AG04449 (cell line): Measurements from ENCODE around the gene BAZ1B.

Experiments used
- CTCF ChIA-PET: fragments of 350-600 bp; formaldehyde crosslinking; extraction: SDS; loops from one replicate; lab custom pipeline; 2021; ENCODE audit warnings: antibody characterized with exemption; lab: Yijun Ruan, JAX
- POLR2A ChIA-PET: fragments of 400-600, 350-600 bp; formaldehyde crosslinking; extraction: SDS; loops from one replicate; lab custom pipeline; 2020; ENCODE audit warnings: antibody characterized with exemption, inconsistent platforms; lab: Yijun Ruan, JAX
- DNase-seq: peaks from one replicate; pipeline ENCODE4 v3.0.0-alpha.2; 2010; ENCODE audit warnings: low read depth, low spot score
- H3K4me3 ChIP-seq: 2 replicates; pipeline ENCODE4 v1.5.1; 2011; ENCODE audit warnings: low read depth, mild to moderate bottlenecking, control low read depth, low read length
- TF ChIP-seq, protein P1 (sequence below): IDR thresholded peaks from one replicate; pipeline ENCODE4 v1.5.1; 2011; ENCODE audit warnings: mild to moderate bottlenecking, moderate library complexity, low read length, control low read depth, inconsistent platforms; ENCODE audit not compliant: insufficient read depth; ENCODE audit errors: missing control alignments

Gene BAZ1B

DNA sequence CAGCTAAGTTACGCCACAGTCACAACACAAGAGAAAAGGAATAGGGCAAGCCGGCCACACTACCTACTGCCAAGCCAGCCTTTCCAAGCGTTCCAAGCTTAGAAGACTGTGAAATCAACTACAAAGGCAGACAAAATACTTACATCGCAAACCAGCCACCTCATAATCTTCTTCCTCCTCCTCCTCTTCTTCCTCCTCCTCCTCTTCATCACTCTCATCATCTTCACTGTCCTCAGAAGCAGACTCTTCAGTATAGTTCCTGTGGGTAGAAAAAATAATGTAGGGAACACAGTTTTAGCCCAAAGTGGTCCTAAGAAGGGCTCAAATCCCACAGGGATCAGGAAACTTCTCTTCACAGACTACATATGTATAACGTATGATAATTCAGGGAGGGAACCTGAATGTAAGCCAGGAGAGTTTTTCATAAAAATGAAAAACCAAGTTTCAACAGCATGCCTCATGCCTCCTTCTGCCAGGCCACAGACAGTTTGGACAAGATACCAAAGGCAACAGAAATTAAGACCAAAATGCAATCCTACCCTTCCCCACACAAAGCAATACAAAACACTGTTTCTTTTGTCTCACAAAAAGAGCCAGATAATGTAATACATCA is 74.9 kb downstream of the BAZ1B start:
- TF ChIP-seq, protein P1, sequence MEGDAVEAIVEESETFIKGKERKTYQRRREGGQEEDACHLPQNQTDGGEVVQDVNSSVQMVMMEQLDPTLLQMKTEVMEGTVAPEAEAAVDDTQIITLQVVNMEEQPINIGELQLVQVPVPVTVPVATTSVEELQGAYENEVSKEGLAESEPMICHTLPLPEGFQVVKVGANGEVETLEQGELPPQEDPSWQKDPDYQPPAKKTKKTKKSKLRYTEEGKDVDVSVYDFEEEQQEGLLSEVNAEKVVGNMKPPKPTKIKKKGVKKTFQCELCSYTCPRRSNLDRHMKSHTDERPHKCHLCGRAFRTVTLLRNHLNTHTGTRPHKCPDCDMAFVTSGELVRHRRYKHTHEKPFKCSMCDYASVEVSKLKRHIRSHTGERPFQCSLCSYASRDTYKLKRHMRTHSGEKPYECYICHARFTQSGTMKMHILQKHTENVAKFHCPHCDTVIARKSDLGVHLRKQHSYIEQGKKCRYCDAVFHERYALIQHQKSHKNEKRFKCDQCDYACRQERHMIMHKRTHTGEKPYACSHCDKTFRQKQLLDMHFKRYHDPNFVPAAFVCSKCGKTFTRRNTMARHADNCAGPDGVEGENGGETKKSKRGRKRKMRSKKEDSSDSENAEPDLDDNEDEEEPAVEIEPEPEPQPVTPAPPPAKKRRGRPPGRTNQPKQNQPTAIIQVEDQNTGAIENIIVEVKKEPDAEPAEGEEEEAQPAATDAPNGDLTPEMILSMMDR, result no peak
- ChIA-PET CTCF (interaction anchor here (0.6 to 1.8 kb wide), 6 partner anchors 11 to 123 kb away, joined by 3 to 6 read pairs (median 3); no protein-coding TSS in a partner anchor), POLR2A (no interaction called here)
- no peak overlapping the region for H3K4me3 ChIP-seq
- DNase-seq, result no peak

DNA sequence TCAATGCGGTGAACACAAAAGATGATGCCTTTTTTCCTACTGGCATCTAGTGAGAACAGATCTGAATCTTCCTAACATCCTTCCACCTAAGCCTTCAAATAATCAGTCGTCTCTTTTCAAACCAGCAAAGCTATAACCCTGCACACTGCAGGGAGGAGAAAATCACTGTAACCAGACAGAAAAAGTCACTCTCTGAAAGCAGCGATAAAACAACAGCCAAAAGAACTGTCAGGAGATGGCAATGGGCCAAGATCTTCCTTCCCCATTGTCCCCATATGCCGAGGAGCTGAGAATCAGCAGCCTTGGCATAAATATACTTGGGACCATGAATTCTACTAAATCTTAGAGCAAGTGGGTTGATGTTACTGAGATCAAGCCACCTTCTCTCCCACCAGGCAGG is 75.4 kb downstream of the BAZ1B start:
- DNase-seq, result no peak
- no peak overlapping the region for H3K4me3 ChIP-seq
- ChIA-PET POLR2A (no interaction called here), CTCF (interaction anchor here (0.9 to 1.9 kb wide), 3 partner anchors 11 to 122 kb away, joined by 3 to 7 read pairs (median 4); no protein-coding TSS in a partner anchor)
- TF ChIP-seq, protein P1, result no peak

DNA sequence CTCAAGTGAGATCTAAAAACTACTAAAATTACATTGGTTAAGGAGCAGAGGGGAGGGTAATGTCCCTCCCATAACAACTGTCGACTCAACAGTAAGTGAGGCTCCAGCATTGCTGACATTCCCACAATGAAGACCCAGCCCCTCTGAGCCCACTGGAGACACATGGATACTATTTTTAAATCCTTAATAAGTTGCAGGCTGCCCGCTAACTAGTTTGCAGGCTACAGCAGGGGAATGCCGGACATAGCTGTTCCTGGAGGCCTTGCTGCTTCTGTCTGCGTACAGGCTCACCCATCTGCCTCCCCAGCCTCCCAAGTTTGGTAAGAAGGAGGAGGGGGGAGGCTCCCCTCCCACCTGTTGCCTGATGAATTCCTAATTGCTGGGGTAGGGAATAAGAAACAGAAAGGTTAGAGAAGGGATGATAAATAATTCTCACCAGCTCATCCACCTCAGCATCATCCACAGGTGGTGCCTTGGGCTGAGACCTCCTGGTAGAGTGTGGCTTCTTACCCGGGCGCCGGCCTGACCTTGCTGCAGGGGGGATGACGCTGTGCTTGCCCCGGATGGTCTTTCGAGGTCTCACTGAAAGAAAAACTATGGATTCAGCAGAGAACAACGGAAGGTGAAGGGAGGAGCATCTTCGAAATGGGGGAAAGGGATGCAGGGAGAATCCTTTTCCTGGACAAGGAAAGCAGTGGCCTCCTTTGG is 78.4 kb downstream of the BAZ1B start:
- ChIA-PET CTCF (interaction anchor here (1.4 to 1.8 kb wide), 2 partner anchors 101 to 119 kb away, joined by 4 to 7 read pairs; no protein-coding TSS in a partner anchor), POLR2A (no interaction called here)
- DNase-seq, result no peak
- TF ChIP-seq, protein P1, result no peak
- H3K4me3 ChIP-seq, result no peak overlapping the region

- DNase-seq, result no peak
- ChIA-PET POLR2A (no interaction called here), CTCF (interaction anchor here (1.4 to 1.8 kb wide), 3 partner anchors 9 to 119 kb away, joined by 4 to 16 read pairs (median 7); no protein-coding TSS in a partner anchor)
- H3K4me3 ChIP-seq, result no peak overlapping the region
- TF ChIP-seq, protein P1, result no peak
Measured at GRCh38 chr7:73442903-73443500, 79.1 kb downstream of the BAZ1B start.

DNA sequence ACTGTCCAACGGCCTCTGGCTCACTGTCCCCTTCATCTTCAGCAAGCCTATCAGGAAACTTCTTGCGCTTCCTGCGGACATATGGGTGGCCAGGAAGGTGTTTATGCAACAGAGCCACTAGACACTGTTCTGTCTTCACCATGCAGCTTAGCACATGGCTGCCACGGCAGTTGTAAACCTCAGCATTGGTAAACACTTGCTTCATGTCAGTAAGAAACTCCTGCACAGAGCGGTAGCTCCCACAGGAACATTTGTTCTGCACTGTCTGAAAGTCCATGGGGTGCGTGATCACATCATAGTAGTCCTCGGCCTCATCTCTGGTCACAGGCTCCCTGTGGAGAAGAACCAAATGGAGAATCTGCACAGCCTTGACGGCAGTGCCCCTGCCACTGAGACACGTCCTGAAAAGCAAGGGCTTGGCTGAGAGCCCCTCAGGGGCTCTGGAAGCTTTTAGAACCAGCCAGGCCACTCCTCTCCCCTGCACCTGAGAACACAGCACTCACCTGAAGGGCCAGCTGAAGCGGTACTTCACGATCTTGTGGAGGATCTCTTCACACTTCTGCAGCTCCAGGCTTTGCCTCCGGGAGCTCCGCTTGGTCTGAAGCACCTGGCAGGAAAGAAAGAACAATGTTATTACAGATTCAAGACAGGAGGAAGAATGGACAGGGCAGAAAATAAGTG is 79.7 kb downstream of the BAZ1B start:
- H3K4me3 ChIP-seq, result no peak overlapping the region
- TF ChIP-seq, protein P1, result no peak
- DNase-seq, result no peak
- POLR2A ChIA-PET, result no interaction called here
- CTCF ChIA-PET, result interaction anchor here (1.8 kb wide), 2 partner anchors 9 to 100 kb away, joined by 7 to 16 read pairs; no protein-coding TSS in a partner anchor
